HG03460 (cell line): ENCODE results near the gene CAPN8.

Experiments
- ATAC-seq: cut with Tn5 transposase; IDR thresholded peaks from one replicate; pipeline ENCODE4 v1.9.1; 2021; ENCODE audit not compliant: unreplicated experiment

The CAPN8 gene

DNA sequence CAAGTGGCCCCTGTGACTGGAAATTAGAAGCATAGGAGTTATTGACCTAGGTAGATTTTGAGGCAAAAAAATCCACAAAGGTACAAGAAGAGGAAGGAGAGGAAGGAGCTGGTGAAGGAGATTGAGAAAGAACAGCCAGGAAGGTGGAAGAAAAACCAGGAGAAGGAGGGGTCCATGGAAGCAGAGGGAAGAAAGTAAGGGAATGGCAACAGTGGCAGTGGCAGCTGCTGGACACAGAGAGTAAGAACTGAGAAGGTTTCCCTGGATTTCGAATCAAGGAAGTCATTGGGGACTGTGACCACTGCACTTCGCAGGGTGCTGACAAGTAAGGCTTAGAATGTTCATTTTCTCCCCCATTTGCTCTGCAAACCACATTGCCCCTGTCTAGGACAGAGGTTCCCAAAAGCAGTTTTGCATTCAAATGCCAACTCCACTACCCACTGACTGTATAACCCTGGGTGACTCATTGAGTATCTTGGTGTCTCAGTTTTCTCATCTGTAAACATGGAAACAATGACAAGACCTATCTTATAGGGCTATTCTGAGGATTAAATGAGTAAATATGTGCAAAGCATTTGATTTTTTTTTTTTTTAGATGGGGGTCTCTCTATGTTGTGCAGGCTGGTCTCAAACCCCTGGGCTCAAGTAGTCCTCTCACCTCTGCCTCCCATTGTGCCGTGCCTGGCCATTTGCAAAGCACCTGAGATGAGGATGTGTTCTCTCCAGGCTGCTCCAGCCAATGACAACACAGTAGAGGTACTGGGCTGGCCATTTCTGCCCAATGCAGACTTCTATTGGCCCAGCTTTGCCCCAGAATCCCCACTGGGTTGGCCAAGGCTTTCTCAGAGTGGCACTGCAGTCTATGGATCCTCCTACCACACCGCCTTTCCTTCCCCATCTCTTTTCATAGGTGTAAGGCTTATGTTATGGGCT is 37.5 kb upstream of the CAPN8 start:
- no peak for ATAC-seq

DNA sequence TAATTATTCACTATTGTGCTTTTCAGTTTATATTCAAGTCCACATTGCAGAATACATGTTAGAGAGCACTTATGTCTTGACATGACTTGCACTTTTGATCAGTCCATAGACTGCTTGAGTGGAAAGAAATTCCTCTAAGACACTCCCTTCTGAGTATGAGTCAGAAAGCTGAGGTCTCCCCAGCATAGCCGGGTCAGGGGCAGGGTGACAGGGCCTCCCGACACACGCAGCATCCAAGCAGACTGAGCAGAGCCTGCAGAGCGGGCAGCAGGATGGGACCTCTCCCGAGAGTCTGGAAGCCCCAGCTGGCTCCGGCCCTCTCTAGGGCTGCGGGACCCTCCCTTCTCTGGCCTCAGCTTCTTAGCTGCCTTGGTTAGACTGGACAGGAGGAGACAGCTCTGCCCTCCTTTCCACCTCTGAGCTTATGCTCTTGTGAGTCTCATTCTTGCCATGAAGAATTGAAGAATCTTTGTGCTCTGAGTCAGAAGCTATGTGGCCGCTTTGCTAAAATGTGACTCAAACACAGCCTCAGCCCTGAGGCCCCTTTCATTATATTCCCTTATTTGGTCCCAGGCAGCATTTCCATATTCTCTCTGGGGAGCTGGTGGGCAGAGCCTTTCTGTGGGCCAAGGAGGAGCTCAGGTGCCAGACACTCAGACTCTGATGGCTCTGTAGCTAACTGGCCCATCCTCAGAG is 35.6 kb upstream of the CAPN8 start:
- no peak for ATAC-seq

DNA sequence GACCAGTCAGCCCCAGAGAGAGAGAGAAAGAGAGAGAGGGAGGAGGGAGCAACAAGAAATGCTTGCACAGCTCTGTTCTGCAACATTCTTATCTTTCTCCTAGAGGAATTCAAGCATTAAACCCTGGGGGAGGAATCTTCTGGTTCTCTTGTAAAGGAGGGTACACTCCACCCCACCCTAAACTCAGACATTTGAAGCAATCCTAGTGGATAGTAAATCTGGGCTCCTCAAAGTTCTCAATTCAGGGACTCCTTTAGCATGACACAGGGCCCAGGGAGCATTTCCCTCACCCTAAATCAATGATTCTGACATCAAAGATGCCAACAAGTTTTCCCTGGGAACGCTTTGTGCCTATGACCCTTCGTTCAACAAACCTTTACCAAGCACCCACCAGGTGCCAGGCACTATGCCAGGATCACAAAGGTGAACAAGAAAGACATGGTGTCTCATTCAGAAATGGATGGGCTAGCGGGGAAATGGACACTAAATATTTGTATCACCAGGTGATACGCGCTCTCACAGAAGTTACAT is 35.0 kb upstream of the CAPN8 start:
- ATAC-seq, result no peak

GRCh38 chr1:223695941-223696340 is 30.4 kb upstream of the CAPN8 start:
- no peak for ATAC-seq

- no peak for ATAC-seq
These were observed 29.6 kb upstream of the CAPN8 start for GRCh38 chr1:223695014-223695548.

DNA sequence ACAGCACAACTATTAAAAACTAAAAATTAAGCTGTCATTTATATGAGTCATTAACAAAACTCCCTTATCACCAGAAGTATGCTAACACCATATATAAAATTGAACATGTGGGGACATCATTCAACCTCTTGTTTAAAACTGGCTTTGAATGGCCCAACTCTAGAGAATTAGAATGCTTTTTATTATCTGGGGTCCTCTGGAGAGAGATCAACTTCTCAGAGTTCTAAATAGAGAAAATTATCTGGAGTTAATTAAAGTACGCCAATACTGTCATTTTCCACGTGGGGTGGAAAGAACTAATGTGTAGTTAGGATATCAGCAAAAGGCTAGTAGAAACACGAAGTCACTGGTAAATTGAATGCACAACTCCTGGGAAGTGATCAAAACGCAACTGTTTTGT is 25.6 kb upstream of the CAPN8 start:
- ATAC-seq, result no peak

DNA sequence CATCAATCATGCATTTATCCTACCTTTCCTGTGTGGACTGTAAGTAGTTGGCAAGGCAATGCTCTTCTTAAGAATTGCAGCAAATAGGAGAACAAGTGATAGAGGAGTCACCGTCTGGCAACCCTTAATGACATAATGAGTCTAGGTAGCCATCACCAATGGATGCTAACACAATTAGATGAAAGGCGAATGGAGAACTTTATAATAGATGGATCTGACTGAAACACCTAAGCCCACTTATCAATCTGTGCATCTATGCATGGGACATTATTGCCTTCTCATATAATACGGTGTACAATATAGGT is 18.9 kb upstream of the CAPN8 start:
- ATAC-seq, result no peak

DNA sequence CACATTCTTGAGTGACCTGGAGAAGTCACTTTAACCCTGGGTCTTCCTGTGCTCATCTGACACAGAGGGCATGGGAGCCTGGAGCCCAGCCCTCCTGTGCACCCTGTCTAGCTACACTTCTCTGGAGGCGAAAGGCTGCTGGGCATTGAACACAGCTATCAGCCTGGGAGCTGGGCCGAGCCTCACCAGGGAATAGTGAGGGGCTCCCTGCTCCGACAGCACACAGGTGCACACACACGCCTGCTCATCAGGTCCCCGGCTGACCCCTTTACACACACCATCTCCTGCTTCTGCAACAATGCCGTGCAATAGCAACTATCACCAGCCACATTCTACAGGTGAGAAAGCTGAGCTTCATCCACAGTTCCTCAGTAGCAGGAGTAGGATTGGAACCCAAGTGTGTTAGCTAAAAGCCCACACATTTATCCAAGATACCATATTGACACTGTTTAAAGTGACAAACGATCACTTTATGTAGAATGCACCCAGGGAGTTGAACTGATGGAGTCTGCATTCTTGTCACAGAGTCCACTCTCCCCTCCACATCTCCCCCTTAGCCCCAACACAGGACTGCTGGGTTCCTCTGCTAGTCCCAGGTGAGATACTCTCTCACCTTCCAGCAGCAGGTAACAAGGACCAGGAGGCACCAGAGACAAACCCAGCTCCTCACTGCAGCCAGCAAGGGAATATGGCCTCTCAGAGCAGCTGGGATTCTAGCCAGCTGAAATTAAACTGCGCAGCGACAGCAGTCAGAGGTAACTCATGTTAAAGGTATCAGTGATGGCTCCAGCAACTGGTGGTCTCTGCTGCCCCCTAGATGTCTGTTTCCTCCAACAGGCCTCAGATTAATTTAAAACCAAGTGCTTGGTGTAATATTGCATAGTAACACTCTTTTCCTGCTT is 18.3 kb upstream of the CAPN8 start:
- ATAC-seq, result no peak

GRCh38 chr1:223682502-223682901 is 17.0 kb upstream of the CAPN8 start:
- no peak for ATAC-seq

DNA sequence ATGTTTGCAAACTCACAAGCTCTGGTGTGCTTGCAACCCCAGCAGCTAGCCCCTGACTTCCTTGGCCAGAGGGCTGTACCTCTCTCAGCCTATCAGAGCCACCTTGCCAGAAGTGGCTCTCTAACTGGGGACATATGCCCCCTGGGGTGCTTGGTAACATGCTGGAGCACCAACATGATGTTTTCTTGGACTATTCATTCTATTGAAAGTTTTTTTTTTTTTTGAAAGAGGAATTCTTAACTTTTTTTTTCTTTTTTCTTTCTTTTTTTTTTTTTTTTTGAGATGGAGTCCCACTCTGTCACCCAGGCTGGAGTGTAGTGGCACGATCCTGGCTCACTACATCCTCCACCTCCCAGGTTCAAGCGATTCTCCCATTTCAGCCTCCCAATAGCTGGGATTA is 14.7 kb upstream of the CAPN8 start:
- ATAC-seq, result no peak

- ATAC-seq, result no peak
These were observed 13.3 kb upstream of the CAPN8 start for GRCh38 chr1:223678841-223679240.

GRCh38 chr1:223674119-223674890 is 8.8 kb upstream of the CAPN8 start:
- ATAC-seq, result no peak

GRCh38 chr1:223670458-223671159 is 5.1 kb upstream of the CAPN8 start:
- no peak for ATAC-seq

DNA sequence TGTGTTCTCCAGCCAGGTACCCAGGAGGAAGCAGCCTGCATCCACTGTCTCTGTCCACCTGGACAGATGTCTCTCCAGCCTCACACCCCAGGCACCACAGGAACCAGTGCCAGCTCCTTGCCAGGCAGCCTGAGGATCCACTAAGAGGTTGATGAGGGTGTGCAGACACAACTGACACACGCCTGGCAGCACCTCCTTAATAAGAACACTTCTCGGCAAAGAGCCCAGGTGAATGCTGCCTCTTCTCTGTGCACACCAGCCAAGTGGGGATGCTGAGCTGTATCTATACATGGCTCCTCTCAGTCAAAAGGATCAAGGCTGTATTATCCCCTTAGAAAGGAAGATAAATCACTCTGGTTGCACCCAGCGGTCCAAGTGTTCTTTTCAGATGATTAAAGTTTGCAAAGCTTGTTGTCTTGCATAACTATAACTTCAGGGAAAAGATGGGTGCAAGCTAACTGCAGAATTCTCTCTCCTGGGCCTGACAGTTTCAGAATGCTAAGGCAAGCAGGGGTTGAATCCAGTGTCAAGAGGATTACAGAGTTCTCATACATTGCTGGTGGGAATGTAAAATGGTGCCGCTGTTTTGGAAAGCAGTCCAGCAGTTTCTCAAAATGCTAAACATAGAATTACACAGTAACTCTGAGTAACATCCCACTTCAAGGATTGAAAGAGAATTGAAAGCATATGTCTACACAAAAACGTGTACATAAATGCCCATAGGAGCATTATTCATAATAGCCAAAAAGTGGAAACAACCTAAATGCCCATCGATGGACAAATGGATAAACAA is 3.7 kb upstream of the CAPN8 start:
- no peak for ATAC-seq

DNA sequence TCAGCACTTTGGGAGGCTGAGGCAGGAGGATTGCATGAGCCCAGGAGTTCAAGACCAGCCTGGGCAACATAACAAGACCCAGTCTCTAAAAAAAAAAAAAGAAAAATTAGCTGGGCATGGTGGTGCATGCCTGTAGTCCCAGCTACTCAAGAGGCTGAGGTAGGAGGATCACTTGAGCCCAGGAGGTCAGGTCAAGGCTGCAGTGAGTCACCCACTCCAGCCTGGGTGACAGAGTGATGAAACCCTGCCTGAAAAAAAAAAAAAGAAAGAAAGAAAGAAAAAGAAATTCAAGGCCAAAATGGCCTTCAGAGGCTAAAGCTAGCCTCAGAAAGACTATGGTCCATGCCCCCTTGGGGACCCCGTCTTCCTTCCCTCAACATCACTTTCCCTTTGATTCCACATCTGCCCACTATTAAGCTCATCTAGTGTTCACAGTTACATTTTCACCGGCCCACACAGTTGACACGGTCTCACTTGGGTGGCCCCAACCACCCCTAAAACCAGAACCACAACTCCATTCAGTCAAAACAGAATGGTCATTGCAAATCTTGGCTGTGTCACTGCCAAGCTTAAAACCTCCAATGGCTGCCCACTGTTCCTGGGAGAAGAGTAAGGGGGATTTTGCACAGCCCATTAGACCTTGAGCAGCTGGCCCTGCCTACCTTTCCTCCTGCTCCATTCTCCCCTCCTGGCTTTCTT is 2.1 kb upstream of the CAPN8 start:
- ATAC-seq, result no peak

DNA sequence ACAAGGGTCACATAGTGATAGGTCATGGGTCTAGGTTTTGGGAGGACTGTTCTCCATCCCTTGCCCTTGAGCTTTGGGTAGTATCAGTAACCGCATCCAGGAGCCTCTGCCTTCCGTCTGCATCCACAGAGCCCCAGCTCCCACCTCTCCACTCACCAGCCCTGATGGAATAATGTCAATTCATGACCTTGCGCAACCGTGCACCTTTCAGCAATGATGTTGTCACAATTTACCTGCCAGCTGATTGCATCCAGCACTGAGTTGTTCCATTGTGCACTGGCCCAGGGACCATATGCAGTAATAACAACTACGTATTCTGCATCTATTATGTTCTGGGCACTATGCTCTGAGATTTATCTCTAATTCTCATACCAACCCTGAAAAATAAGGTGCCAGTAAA is 1.4 kb downstream of the CAPN8 start:
- no peak for ATAC-seq

GRCh38 chr1:223662943-223663342 is 2.6 kb downstream of the CAPN8 start:
- ATAC-seq, result no peak

GRCh38 chr1:223659711-223660110 is 5.8 kb downstream of the CAPN8 start:
- no peak for ATAC-seq
